Lower lobe of right lung (tissue), 2 donors: Measurements from ENCODE around the gene MISP3. TPM values are rescaled to one million over a fixed set of nuclear protein-coding genes. Genes with fewer than 3 reads are reported as not detected.
"Not testable (repeated sequence)": the region's sequence is repeated elsewhere in the genome, so short reads cannot be mapped to it uniquely, and the experiment has no call there.

Source experiments
- ATAC-seq, 2 donors: fragments of 200-7000 bp; cut with Tn5 transposase; one replicate each; pipeline ENCODE4 v1.9.1; 2020 to 2022; ENCODE audit warnings: mild to moderate bottlenecking in 2 of 2, moderate library complexity in 2 of 2
- DNase-seq: peaks from one replicate; pipeline ENCODE4 v3.0.0-alpha.2; 2020
- H3K27ac ChIP-seq: fragments of 200-600 bp; one replicate; pipeline ENCODE4 v1.8.0; 2022
- H3K27me3 ChIP-seq: fragments of 200-600 bp; one replicate; pipeline ENCODE4 v1.8.0; 2022; ENCODE audit warnings: low read depth
- H3K36me3 ChIP-seq: fragments of 200-600 bp; one replicate; pipeline ENCODE4 v1.8.0; 2022; ENCODE audit warnings: mild to moderate bottlenecking
- H3K4me1 ChIP-seq: fragments of 200-600 bp; one replicate; pipeline ENCODE4 v1.8.0; 2022
- H3K4me3 ChIP-seq: fragments of 200-600 bp; one replicate; pipeline ENCODE4 v1.8.0; 2022; ENCODE audit warnings: mild to moderate bottlenecking
- H3K9me3 ChIP-seq: fragments of 200-600 bp; one replicate; pipeline ENCODE4 v1.8.0; 2022
- intact Hi-C: fragments of 100-400 bp; cut with DNase I; formaldehyde crosslinking; loops from one replicate; pipeline ENCODE4 v1.11.0; 2022
- long read RNA-seq: library from polyadenylated mRNA; unstranded; transcript quantifications from one replicate; pipeline ENCODE4 v2.0.0, GENCODE V29; 2021
- total RNA-seq: library from RNA; stranded (reverse); fragmentation: NEBNext Ultra II Directional; extraction: Animal tissue kit (Norgen Biotek cat#: 25700); gene quantifications from one replicate; pipeline ENCODE4 v1.2.1, GENCODE V29; 2021
- TF ChIP-seq, protein P1 (sequence below): fragments of 200-600 bp; IDR thresholded peaks from one replicate; pipeline ENCODE4 v1.8.0; 2022; ENCODE audit warnings: antibody characterized with exemption, mild to moderate bottlenecking
- donor health status: DM: no; HTN: yes; CAD: no; lungs with severe emphysema.

MISP3 gene
- 7.1 TPM for total RNA-seq
- long read RNA-seq, partial matches to known transcripts: 8 of 14 reads
- long read RNA-seq, other reads (novel, unspliced or antisense): 0 of 14 reads

DNA sequence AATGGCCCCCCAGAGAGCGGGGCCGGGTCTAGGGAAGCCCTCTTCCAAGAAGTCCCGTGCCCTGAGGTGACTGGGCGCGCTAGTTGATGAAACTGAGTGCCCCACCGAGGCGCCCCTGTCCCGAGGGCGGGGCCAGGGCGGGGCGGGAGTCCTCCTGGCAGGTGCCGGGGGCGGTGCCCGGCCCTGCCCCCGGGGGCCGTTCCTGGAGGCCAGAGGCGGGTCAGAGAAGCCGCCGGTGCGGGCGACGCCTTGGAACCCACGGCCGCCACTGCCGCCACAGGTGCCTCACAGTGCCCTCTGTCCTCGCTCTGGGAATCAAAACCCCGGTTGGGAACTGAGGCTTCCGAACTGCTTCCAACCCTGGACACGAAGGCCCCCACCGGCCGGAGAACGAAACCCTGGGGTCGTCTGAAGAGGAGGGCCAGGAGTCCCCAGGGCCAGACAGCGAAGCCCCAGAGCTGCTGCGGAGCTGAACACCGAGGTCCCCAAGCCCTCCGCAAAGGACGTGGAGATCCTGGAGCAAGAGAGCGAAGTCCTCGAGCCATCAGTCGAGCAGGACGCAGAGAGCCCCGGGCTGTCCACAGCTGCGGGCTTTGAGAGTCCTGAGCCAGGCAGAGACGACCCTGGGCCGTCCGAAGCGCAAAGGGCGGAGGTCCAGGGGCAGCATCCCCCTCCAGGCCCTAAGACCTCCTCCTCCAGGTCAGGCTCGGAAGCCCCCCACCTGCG is at the start of gene MISP3:
MISP3 (plus strand) TSS at position 252 of the 726 bp plus-strand sequence. CDS start 524 bp downstream, outside the sequence.
- ATAC-seq (peak; percentile 81 to 86), DNase-seq (peak; percentile 86)
- Histone ChIP-seq H3K4me3 (peak within 1 kb of the TSS; percentile 86), H3K27me3 (no peaks in the 10 kb centered on the region), H3K4me1 (peaks cover 38% of the 10 kb centered on the region), H3K9me3 (no peaks in the 10 kb centered on the region), H3K27ac (peak within 1 kb of the TSS; percentile 92), H3K36me3 (no peaks in the 10 kb centered on the region)
- intact Hi-C loops: no loop called here
- TF ChIP-seq, protein P1, sequence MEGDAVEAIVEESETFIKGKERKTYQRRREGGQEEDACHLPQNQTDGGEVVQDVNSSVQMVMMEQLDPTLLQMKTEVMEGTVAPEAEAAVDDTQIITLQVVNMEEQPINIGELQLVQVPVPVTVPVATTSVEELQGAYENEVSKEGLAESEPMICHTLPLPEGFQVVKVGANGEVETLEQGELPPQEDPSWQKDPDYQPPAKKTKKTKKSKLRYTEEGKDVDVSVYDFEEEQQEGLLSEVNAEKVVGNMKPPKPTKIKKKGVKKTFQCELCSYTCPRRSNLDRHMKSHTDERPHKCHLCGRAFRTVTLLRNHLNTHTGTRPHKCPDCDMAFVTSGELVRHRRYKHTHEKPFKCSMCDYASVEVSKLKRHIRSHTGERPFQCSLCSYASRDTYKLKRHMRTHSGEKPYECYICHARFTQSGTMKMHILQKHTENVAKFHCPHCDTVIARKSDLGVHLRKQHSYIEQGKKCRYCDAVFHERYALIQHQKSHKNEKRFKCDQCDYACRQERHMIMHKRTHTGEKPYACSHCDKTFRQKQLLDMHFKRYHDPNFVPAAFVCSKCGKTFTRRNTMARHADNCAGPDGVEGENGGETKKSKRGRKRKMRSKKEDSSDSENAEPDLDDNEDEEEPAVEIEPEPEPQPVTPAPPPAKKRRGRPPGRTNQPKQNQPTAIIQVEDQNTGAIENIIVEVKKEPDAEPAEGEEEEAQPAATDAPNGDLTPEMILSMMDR: no peak

DNA sequence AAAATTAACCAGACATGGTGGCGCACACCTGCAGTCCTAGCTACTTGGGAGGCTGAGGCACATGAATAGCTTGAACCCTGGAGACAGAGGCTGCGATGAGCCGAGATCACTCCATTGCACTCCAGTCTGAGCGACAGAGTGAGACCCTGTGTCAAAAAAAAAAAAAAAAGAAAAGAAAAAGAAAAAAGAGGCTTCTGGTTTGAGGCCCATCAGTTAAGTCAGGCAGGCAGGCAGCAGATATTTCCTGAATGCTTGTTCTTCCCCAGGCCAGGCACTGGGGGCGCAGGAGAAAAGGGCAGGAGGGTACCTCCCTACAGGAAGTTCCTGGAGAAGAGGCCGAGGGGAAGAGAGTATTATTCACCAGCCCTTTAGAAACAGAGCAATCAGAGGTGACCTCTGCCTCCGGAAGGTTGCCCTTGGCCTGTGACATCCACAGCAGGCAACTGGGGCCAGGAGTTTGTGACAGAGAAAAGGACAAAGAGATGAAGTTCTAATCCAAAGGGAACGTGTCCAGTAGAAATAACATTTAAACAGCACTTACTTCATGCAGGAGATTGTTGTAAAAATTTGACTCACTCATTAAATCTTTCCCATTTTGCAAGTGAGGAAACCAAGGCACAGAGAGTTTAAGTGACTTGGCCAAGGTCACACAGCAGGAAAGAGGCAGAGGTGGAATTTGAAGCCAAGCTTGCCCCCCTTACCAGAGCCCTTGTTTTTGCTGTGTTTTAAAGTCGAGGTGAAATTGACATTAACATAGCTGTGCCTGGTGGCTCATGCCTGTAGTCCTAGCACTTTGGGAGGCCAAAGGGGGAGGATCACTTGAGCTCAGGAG is 49.0 kb upstream of the MISP3 start:
- H3K36me3 ChIP-seq: no peaks in the 10 kb centered on the region
- DNase-seq (peak; percentile 63), ATAC-seq (peak; percentile 78 to 84)
- peaks cover 17% of the 10 kb centered on the region for H3K4me1 ChIP-seq
- H3K4me3 ChIP-seq: no peak overlapping the region
- TF ChIP-seq, protein P1: peak; percentile 54
- H3K9me3 ChIP-seq: no peaks in the 10 kb centered on the region
- H3K27me3 ChIP-seq: no peaks in the 10 kb centered on the region
- intact Hi-C loops: no loop called here
- H3K27ac ChIP-seq: peak overlapping the region; percentile 68

DNA sequence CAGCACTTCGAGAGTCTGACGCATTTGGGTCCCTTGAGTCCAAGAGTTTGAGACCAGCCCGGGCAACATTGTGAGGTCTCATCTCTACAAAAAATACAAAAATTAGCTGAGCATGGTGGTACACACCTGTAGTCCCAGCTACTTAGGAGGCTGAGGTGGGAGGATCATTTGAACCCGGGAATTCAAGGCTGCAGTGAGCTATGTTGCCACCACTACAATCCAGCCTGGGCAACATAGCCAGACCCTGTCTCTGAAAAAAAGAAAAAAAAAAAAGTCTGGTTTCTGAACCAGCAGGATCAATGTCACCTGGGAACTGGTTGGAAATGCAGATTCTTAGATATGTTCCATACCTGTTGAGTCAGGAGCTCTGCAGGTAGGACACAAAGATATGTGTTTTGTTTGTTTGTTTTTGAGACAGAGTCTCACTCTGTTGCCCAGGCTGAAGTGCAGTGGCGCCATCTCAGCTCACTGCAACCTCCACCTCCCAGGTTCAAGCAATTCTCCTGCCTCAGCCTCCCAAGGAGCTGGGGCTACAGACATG is 45.9 kb upstream of the MISP3 start:
- H3K4me3 ChIP-seq: not testable (repeated sequence)

DNA sequence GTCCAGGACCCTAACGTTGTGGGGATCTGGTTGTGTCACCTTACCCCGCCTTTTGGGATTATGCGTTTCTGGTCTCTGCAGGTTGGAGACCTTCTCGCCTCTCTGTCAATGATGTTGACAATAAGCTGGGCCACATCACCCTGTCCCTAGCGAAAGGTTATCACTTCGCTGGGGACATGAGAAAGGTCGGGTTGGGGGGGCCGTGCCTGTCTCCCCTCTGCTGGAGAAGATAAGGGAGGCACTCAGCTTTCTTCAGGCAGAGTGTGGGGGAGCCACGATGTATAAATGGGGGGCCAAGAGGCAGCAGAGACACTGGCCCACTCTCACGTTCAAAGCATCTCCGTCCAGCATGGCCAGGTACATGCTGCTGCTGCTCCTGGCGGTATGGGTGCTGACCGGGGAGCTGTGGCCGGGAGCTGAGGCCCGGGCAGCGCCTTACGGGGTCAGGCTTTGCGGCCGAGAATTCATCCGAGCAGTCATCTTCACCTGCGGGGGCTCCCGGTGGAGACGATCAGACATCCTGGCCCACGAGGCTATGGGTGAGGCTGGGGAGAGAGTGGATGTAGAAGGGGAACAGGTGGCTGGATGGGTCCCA is 44.6 kb upstream of the MISP3 start, which contains the start of gene RLN3:
RLN3 (plus strand) TSS at position 293 of the 595 bp plus-strand sequence; CDS start at position 350, 57 bp downstream.
- intact Hi-C loops: no loop called here
- ATAC-seq: no peak

More for the DNA sequence above, 45.9 kb upstream of the MISP3 start:
- intact Hi-C loops, H3K36me3 ChIP-seq, H3K27ac ChIP-seq, DNase-seq, H3K9me3 ChIP-seq, ATAC-seq, H3K27me3 ChIP-seq: not testable (repeated sequence)
- peaks cover 17% of the 10 kb centered on the region for H3K4me1 ChIP-seq

DNA sequence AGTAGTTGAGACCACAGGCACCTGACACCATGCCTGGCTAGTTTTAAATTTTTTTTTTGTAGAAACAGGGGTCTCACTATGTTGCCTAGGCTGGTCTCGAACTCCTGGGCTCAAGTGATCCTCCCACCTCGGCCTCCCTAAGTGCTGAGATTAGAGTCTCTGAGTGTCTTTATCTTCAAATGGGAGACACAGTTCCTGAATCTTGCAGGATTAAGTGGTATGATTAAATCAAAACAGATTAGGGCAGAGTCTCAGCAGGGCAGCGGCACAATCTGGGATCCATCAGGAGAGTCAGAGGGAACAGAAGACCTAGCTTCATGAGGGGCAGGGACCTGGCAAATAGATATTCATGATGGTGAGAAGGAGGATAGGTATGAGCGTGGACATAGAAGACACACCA is 43.7 kb upstream of the MISP3 start:
- Histone ChIP-seq H3K36me3 (no peaks in the 10 kb centered on the region), H3K27me3 (no peaks in the 10 kb centered on the region), H3K27ac (no peak overlapping the region), H3K4me1 (peaks cover 8% of the 10 kb centered on the region), H3K9me3 (no peaks in the 10 kb centered on the region), H3K4me3 (no peak overlapping the region)
- intact Hi-C loops: no loop called here
- TF ChIP-seq, protein P1: no peak
- DNase-seq (no peak), ATAC-seq (no peak)

More for the DNA sequence above, 44.6 kb upstream of the MISP3 start, which contains the start of gene RLN3:
- Histone ChIP-seq H3K9me3 (no peaks in the 10 kb centered on the region), H3K27me3 (no peaks in the 10 kb centered on the region), H3K4me3 (no peak within 1 kb of the TSS), H3K27ac (no peak within 1 kb of the TSS), H3K36me3 (no peaks in the 10 kb centered on the region), H3K4me1 (peaks cover 17% of the 10 kb centered on the region)
- TF ChIP-seq, protein P1: no peak
- no peak for DNase-seq
